HG03354 (cell line): Measurements from ENCODE around the gene PLS1.
"Not testable (repeated sequence)": the region's sequence is repeated elsewhere in the genome, so short reads cannot be mapped to it uniquely, and the experiment has no call there.

Experiments
- ATAC-seq: cut with Tn5 transposase; IDR thresholded peaks from one replicate; pipeline ENCODE4 v1.9.1; 2021; ENCODE audit warnings: mild to moderate bottlenecking; ENCODE audit not compliant: unreplicated experiment, poor library complexity, severe bottlenecking

PLS1 gene

GRCh38 chr3:142595951-142596725, at the start of gene PLS1:
Gene PLS1 (plus strand): TSS chr3:142596393. CDS start chr3:142664238, 67,845 bp downstream.
- ATAC-seq = peak; percentile 90

- no peak for ATAC-seq
Measured at GRCh38 chr3:142549986-142550385, 46.2 kb upstream of the PLS1 start.

GRCh38 chr3:142552579-142552978, 43.6 kb upstream of the PLS1 start:
- not testable (repeated sequence) for ATAC-seq

- ATAC-seq = no peak
Measured at GRCh38 chr3:142553741-142554140, 42.5 kb upstream of the PLS1 start.

GRCh38 chr3:142560118-142560517, 36.1 kb upstream of the PLS1 start:
- no peak for ATAC-seq

GRCh38 chr3:142563496-142563997, 32.6 kb upstream of the PLS1 start:
- no peak for ATAC-seq

- ATAC-seq = no peak
Measured at GRCh38 chr3:142566096-142566495, 30.1 kb upstream of the PLS1 start.

- no peak for ATAC-seq
Measured at GRCh38 chr3:142568393-142569017, 27.7 kb upstream of the PLS1 start.

- not testable (repeated sequence) for ATAC-seq
Measured at GRCh38 chr3:142569422-142569821, 26.8 kb upstream of the PLS1 start.

GRCh38 chr3:142574223-142574622, 22.0 kb upstream of the PLS1 start:
- not testable (repeated sequence) for ATAC-seq

- ATAC-seq = no peak
Measured at GRCh38 chr3:142574665-142575064, 21.5 kb upstream of the PLS1 start.

GRCh38 chr3:142576792-142577191, 19.4 kb upstream of the PLS1 start:
- no peak for ATAC-seq

- ATAC-seq = no peak
Measured at GRCh38 chr3:142577696-142578328, 18.4 kb upstream of the PLS1 start.

GRCh38 chr3:142578329-142579223, 17.6 kb upstream of the PLS1 start, which contains the start of gene ATR:
Gene ATR (minus strand): TSS chr3:142578733. CDS start chr3:142578704, 29 bp downstream.
- peak; percentile 93 for ATAC-seq

GRCh38 chr3:142580061-142580423, 16.2 kb upstream of the PLS1 start:
- ATAC-seq = no peak

GRCh38 chr3:142581070-142581469, 15.1 kb upstream of the PLS1 start:
- ATAC-seq = not testable (repeated sequence)

GRCh38 chr3:142586803-142587406, 9.3 kb upstream of the PLS1 start:
- ATAC-seq = peak; percentile 72

- ATAC-seq = no peak
Measured at GRCh38 chr3:142588703-142589102, 7.5 kb upstream of the PLS1 start.

GRCh38 chr3:142592268-142592667, 3.9 kb upstream of the PLS1 start:
- not testable (repeated sequence) for ATAC-seq
